ENCODE results near the gene ZFP57. TPM values are rescaled to one million over a fixed set of nuclear protein-coding genes. Genes with fewer than 3 reads are reported as not detected.

ZFP57 gene
- total RNA-seq, 1 experiment from 2014 or later: not detected

GRCh38 chr6:29627755-29628418 lies 53.1 kb downstream of the ZFP57 start:
- intact Hi-C loops (cut with micrococcal nuclease): no loop called here
- H3F3A ChIP-seq (ENCODE audit: low read length, unreplicated experiment): no peaks in the 10 kb centered on the region
- no TSS peak for BruUV-seq (replicated peaks)
- no peaks in the 10 kb centered on the region for H3K9me2 ChIP-seq (replicated peaks; ENCODE audit: low read length)
- peak overlapping the region; percentile 94 for H2AFZ ChIP-seq (ENCODE audit: low read length)
- H3K4me1 ChIP-seq (ENCODE audit: insufficient read depth, low read length): peaks cover 15% of the 10 kb centered on the region
- H4K20me1 ChIP-seq (ENCODE audit: low read length): no peaks in the 10 kb centered on the region
- ChIA-PET POLR2A (ENCODE audit: unreplicated experiment) (no interaction called here), CTCF (no interaction called here)
- ATAC-seq: peak; percentile 4; the same call in 1 of the 2 replicates
- no peak for TF ChIP-seq EZH2 (IDR thresholded peaks at IDR 0.05; ENCODE audit: low read length, unreplicated experiment)
- no peak overlapping the region for H3K27ac ChIP-seq (ENCODE audit: low read length)
- H3K9ac ChIP-seq (ENCODE audit: low read length): peak overlapping the region; percentile 24; the same call in 1 of the 2 replicates
- no peaks in the 10 kb centered on the region for H3K9me3 ChIP-seq (ENCODE audit: low read length)
- no peaks in the 10 kb centered on the region for H3K36me3 ChIP-seq (ENCODE audit: low read depth, low read length)
- peak overlapping the region; percentile 69 for H3K4me3 ChIP-seq (ENCODE audit: low read length)
- H3K4me2 ChIP-seq (ENCODE audit: low read length): peak overlapping the region; percentile 92
- H3K27me3 ChIP-seq (ENCODE audit: low read length): no peaks in the 10 kb centered on the region
- peak; percentile 13 for DNase-seq
- H3K79me2 ChIP-seq (ENCODE audit: low read length): no peaks in the 10 kb centered on the region

GRCh38 chr6:29626948-29627754 lies 53.8 kb downstream of the ZFP57 start:
- H3K27ac ChIP-seq (ENCODE audit: low read length): no peak overlapping the region
- H3K4me1 ChIP-seq (ENCODE audit: insufficient read depth, low read length): peaks cover 15% of the 10 kb centered on the region
- H3K9ac ChIP-seq (ENCODE audit: low read length): no peak overlapping the region
- TF ChIP-seq CTCF (conservative IDR thresholded peaks at IDR 0.05; ENCODE audit: low read depth, low read length) (no peak), EZH2 (IDR thresholded peaks at IDR 0.05; ENCODE audit: low read length, unreplicated experiment) (no peak), EZH2phosphoT487 (IDR thresholded peaks at IDR 0.05; ENCODE audit: borderline replicate concordance, low read length) (no peak)
- H3K4me3 ChIP-seq (ENCODE audit: low read length): no peak overlapping the region
- CTCF ChIA-PET: interaction anchor here (1.1 kb wide), 1 partner anchor 27 kb away, joined by 3 read pairs; no protein-coding TSS in a partner anchor
- no peak overlapping the region for H3K4me2 ChIP-seq (ENCODE audit: low read length)
- intact Hi-C loops (cut with micrococcal nuclease): no loop called here
- H3K9me2 ChIP-seq (replicated peaks; ENCODE audit: low read length): no peaks in the 10 kb centered on the region
- H2AFZ ChIP-seq (ENCODE audit: low read length): no peak overlapping the region
- BruUV-seq (replicated peaks): no TSS peak
- POLR2A ChIA-PET (ENCODE audit: unreplicated experiment): no interaction called here
- ATAC-seq: no peak
- no peaks in the 10 kb centered on the region for H3K36me3 ChIP-seq (ENCODE audit: low read depth, low read length)
- no peaks in the 10 kb centered on the region for H3F3A ChIP-seq (ENCODE audit: low read length, unreplicated experiment)
- H3K79me2 ChIP-seq (ENCODE audit: low read length): no peaks in the 10 kb centered on the region
- H3K27me3 ChIP-seq (ENCODE audit: low read length): no peaks in the 10 kb centered on the region
- no peaks in the 10 kb centered on the region for H3K9me3 ChIP-seq (ENCODE audit: low read length)
- H4K20me1 ChIP-seq (ENCODE audit: low read length): no peaks in the 10 kb centered on the region
- no peak for DNase-seq

GRCh38 chr6:29625337-29625930 lies 55.5 kb downstream of the ZFP57 start:
- H3K4me1 ChIP-seq (ENCODE audit: insufficient read depth, low read length): peaks cover 8% of the 10 kb centered on the region
- H3K27me3 ChIP-seq (ENCODE audit: low read length): no peaks in the 10 kb centered on the region
- H3F3A ChIP-seq (ENCODE audit: low read length, unreplicated experiment): no peaks in the 10 kb centered on the region
- H3K9me3 ChIP-seq (ENCODE audit: low read length): no peaks in the 10 kb centered on the region
- DNase-seq (no peak), ATAC-seq (no peak)
- TF ChIP-seq CTCF (conservative IDR thresholded peaks at IDR 0.05; ENCODE audit: low read depth, low read length) (no peak), EZH2 (IDR thresholded peaks at IDR 0.05; ENCODE audit: low read length, unreplicated experiment) (no peak), EZH2phosphoT487 (IDR thresholded peaks at IDR 0.05; ENCODE audit: borderline replicate concordance, low read length) (no peak)
- no peak overlapping the region for H3K9ac ChIP-seq (ENCODE audit: low read length)
- no peaks in the 10 kb centered on the region for H4K20me1 ChIP-seq (ENCODE audit: low read length)
- no peak overlapping the region for H2AFZ ChIP-seq (ENCODE audit: low read length)
- POLR2A ChIA-PET (ENCODE audit: unreplicated experiment): no interaction called here
- CTCF ChIA-PET: no interaction called here
- no peak overlapping the region for H3K27ac ChIP-seq (ENCODE audit: low read length)
- no peaks in the 10 kb centered on the region; the same call in 1 of the 2 replicates for H3K36me3 ChIP-seq (ENCODE audit: low read depth, low read length)
- intact Hi-C loops (cut with micrococcal nuclease): no loop called here
- H3K9me2 ChIP-seq (replicated peaks; ENCODE audit: low read length): no peaks in the 10 kb centered on the region
- no TSS peak for BruUV-seq (replicated peaks)
- H3K4me2 ChIP-seq (ENCODE audit: low read length): no peak overlapping the region
- no peak overlapping the region for H3K4me3 ChIP-seq (ENCODE audit: low read length)
- H3K79me2 ChIP-seq (ENCODE audit: low read length): no peaks in the 10 kb centered on the region
